Neural cell (in vitro differentiated cells): Measurements from ENCODE around the gene MEGF9. TPM values are rescaled to one million over a fixed set of nuclear protein-coding genes. Genes with fewer than 3 reads are reported as not detected.

Source experiments
- H2AFZ ChIP-seq: fragments of 200-600, 300-800 bp; sonication (generic), shearing (Covaris generic); 2 replicates; pipeline ENCODE4 v1.6.0; 2014; ENCODE audit warnings: low read depth, mild to moderate bottlenecking, antibody characterized with exemption, low read length, moderate library complexity
- H3F3A ChIP-seq: fragments of 200-600 bp; shearing (Covaris generic); 2 replicates; pipeline ENCODE4 v1.6.1; 2016; ENCODE audit warnings: mild to moderate bottlenecking, moderate library complexity, mixed read lengths, antibody characterized with exemption, low read length; ENCODE audit not compliant: insufficient read depth, poor library complexity, severe bottlenecking
- H3K27ac ChIP-seq: fragments of 200-600, 300-800 bp; sonication (generic), shearing (Covaris generic); 2 replicates; pipeline ENCODE4 v1.5.1; 2014; ENCODE audit warnings: mild to moderate bottlenecking, low read length, moderate library complexity
- H3K27me3 ChIP-seq: fragments of 300-800, 200-600 bp; sonication (generic), shearing (Covaris generic); 2 replicates; pipeline ENCODE4 v1.6.0; 2014; ENCODE audit warnings: mild to moderate bottlenecking, low read depth, low read length, moderate library complexity; ENCODE audit not compliant: insufficient read depth
- H3K36me3 ChIP-seq: fragments of 300-800, 200-600 bp; sonication (generic), shearing (Covaris generic); 2 replicates; pipeline ENCODE4 v1.5.1; 2014; ENCODE audit warnings: mild to moderate bottlenecking, antibody characterized with exemption, low read length, moderate library complexity; ENCODE audit not compliant: insufficient read depth
- H3K4me2 ChIP-seq: fragments of 300-800, 200-600 bp; sonication (generic), shearing (Covaris generic); 2 replicates; pipeline ENCODE4 v1.6.0; 2014; ENCODE audit warnings: mild to moderate bottlenecking, low read length
- H3K4me3 ChIP-seq: fragments of 300-800, 200-600 bp; sonication (generic), shearing (Covaris generic); 2 replicates; pipeline ENCODE4 v1.5.1; 2014; ENCODE audit warnings: mild to moderate bottlenecking, low read length, moderate library complexity
- H3K79me2 ChIP-seq: fragments of 200-600 bp; shearing (Covaris generic); replicated peaks from 2 replicates; pipeline ENCODE4 v1.6.0; 2014; ENCODE audit warnings: mild to moderate bottlenecking, low read length, moderate library complexity; ENCODE audit not compliant: insufficient read depth
- H3K9ac ChIP-seq: fragments of 300-800, 200-600 bp; sonication (generic), shearing (Covaris generic); 2 replicates; pipeline ENCODE4 v1.6.1; 2016; ENCODE audit warnings: mild to moderate bottlenecking, low read length, mixed read lengths
- H3K9me2 ChIP-seq: fragments of 200-600 bp; shearing (Covaris generic); 2 replicates; pipeline ENCODE4 v1.6.1; 2016; ENCODE audit warnings: mild to moderate bottlenecking, low read length, mixed read lengths; ENCODE audit not compliant: insufficient read depth
- H3K9me3 ChIP-seq: fragments of 200-600, 300-800 bp; sonication (generic), shearing (Covaris generic); 2 replicates; pipeline ENCODE4 v1.6.1; 2016; ENCODE audit warnings: mild to moderate bottlenecking, mixed run types, low read length, moderate library complexity, mixed read lengths
- H4K20me1 ChIP-seq: fragments of 200-600 bp; shearing (Covaris generic); 2 replicates; pipeline ENCODE4 v1.6.1; 2016; ENCODE audit warnings: mild to moderate bottlenecking, mixed run types; ENCODE audit not compliant: insufficient read depth
- CTCF ChIP-seq: fragments of 450-650 bp; IDR thresholded peaks from 2 replicates; pipeline ENCODE4 v1.5.1; 2014; ENCODE audit warnings: antibody characterized with exemption, mild to moderate bottlenecking, moderate library complexity; ENCODE audit not compliant: poor library complexity, severe bottlenecking
- EP300 ChIP-seq: fragments of 450-650 bp; conservative IDR thresholded peaks from 2 replicates; pipeline ENCODE4 v1.6.1; 2014; ENCODE audit warnings: antibody characterized with exemption, mild to moderate bottlenecking, moderate library complexity; ENCODE audit not compliant: poor library complexity, severe bottlenecking
- EZH2 ChIP-seq: fragments of 200-600, 300-800 bp; shearing (Covaris generic), sonication (generic); IDR thresholded peaks from 2 replicates; pipeline ENCODE4 v1.6.1; 2014; ENCODE audit warnings: antibody characterized with exemption, low read length, borderline replicate concordance, mild to moderate bottlenecking; ENCODE audit not compliant: insufficient read depth, poor library complexity, severe bottlenecking
- MXI1 ChIP-seq: fragments of 450-650 bp; conservative IDR thresholded peaks from 2 replicates; pipeline ENCODE4 v1.6.1; 2014; ENCODE audit warnings: antibody characterized with exemption, mild to moderate bottlenecking; ENCODE audit not compliant: poor library complexity, severe bottlenecking
- POLR2AphosphoS5 ChIP-seq: IDR thresholded peaks from 2 replicates; pipeline ENCODE4 v1.6.1; 2012
- RAD21 ChIP-seq: fragments of 450-650 bp; conservative IDR thresholded peaks from 2 replicates; pipeline ENCODE4 v1.6.1; 2014; ENCODE audit warnings: antibody characterized with exemption, mild to moderate bottlenecking, moderate library complexity
- SMC3 ChIP-seq: fragments of 450-650 bp; conservative IDR thresholded peaks from 2 replicates; pipeline ENCODE4 v1.6.1; 2014; ENCODE audit warnings: antibody characterized with exemption, mild to moderate bottlenecking, moderate library complexity; ENCODE audit not compliant: poor library complexity
- TAF1 ChIP-seq: IDR thresholded peaks from 2 replicates; pipeline ENCODE4 v1.6.1; 2012; ENCODE audit warnings: low read depth
- polyA minus RNA-seq: library from RNA; depleted of rRNA, polyadenylated mRNA; stranded (reverse); fragments of >200 nt; gene quantifications from 2 replicates; pipeline ENCODE4 v1.2.3, GENCODE V29; 2014
- polyA plus RNA-seq: library from polyadenylated mRNA; depleted of rRNA; stranded (reverse); fragments of >200 nt; gene quantifications from 2 replicates; pipeline ENCODE4 v1.2.3, GENCODE V29; 2014
- TF ChIP-seq, protein P1 (sequence below): IDR thresholded peaks from 2 replicates; pipeline ENCODE4 v1.6.1; 2012; ENCODE audit warnings: borderline replicate concordance

The MEGF9 gene
- polyA plus RNA-seq (32.8 and 35.0 TPM in 2 replicates), polyA minus RNA-seq (68.7 and 82.4 TPM in 2 replicates)

- H3K79me2 ChIP-seq, result peaks cover 46% of the 10 kb centered on the region
- H2AFZ ChIP-seq, result peak within 1 kb of the TSS; percentile 96
- peak within 1 kb of the TSS; percentile 92 for H3K4me2 ChIP-seq
- no peaks in the 10 kb centered on the region for H3F3A ChIP-seq
- H3K9me2 ChIP-seq, result no peaks in the 10 kb centered on the region
- peaks cover 20% of the 10 kb centered on the region for H4K20me1 ChIP-seq
- H3K4me3 ChIP-seq, result peak within 1 kb of the TSS; percentile 92
- no peaks in the 10 kb centered on the region for H3K36me3 ChIP-seq
- peak within 1 kb of the TSS; percentile 95 for H3K9ac ChIP-seq
- H3K27ac ChIP-seq, result peak within 1 kb of the TSS; percentile 91
- no peaks in the 10 kb centered on the region for H3K9me3 ChIP-seq
- TF ChIP-seq CTCF (peak; percentile 20), EZH2 (no peak), POLR2AphosphoS5 (peak; percentile 94), EP300 (peak; percentile 52), SMC3 (peak; percentile 31), MXI1 (peak; percentile 87), RAD21 (no peak), TAF1 (peak; percentile 83)
- TF ChIP-seq, protein P1, sequence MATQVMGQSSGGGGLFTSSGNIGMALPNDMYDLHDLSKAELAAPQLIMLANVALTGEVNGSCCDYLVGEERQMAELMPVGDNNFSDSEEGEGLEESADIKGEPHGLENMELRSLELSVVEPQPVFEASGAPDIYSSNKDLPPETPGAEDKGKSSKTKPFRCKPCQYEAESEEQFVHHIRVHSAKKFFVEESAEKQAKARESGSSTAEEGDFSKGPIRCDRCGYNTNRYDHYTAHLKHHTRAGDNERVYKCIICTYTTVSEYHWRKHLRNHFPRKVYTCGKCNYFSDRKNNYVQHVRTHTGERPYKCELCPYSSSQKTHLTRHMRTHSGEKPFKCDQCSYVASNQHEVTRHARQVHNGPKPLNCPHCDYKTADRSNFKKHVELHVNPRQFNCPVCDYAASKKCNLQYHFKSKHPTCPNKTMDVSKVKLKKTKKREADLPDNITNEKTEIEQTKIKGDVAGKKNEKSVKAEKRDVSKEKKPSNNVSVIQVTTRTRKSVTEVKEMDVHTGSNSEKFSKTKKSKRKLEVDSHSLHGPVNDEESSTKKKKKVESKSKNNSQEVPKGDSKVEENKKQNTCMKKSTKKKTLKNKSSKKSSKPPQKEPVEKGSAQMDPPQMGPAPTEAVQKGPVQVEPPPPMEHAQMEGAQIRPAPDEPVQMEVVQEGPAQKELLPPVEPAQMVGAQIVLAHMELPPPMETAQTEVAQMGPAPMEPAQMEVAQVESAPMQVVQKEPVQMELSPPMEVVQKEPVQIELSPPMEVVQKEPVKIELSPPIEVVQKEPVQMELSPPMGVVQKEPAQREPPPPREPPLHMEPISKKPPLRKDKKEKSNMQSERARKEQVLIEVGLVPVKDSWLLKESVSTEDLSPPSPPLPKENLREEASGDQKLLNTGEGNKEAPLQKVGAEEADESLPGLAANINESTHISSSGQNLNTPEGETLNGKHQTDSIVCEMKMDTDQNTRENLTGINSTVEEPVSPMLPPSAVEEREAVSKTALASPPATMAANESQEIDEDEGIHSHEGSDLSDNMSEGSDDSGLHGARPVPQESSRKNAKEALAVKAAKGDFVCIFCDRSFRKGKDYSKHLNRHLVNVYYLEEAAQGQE, result peak; percentile 94
- no peaks in the 10 kb centered on the region for H3K27me3 ChIP-seq
These were observed at the start of gene MEGF9 for GRCh38 chr9:120714088-120714845. Gene MEGF9 (minus strand): TSS chr9:120714470. CDS start chr9:120714358, 112 bp downstream.

DNA sequence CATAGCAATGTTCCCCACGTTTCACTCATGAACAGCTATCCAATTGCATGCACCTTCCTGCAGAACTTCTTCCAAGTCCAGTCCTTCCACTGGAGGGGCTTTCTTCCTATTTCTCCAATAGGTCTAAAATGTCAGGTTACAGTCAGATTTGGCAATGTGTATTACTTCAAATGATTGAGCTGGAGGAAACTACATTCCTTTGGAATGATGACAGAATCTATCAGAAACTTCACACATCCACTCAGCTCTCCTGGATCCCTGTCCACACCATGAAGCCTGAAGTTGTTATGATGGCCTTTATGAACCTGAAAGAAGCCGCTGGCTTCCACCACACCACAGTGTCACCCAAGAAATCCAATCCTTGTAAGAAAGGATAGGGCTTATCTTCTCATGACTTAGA lies 46.7 kb upstream of the MEGF9 start:
- no peak overlapping the region for H2AFZ ChIP-seq
- H3F3A ChIP-seq, result no peaks in the 10 kb centered on the region
- TF ChIP-seq, protein P1, result no peak
- TF ChIP-seq TAF1 (no peak), EZH2 (no peak), POLR2AphosphoS5 (no peak), CTCF (no peak), MXI1 (no peak), SMC3 (no peak), RAD21 (no peak), EP300 (no peak)
- H3K9me3 ChIP-seq, result no peaks in the 10 kb centered on the region
- H3K27me3 ChIP-seq, result no peaks in the 10 kb centered on the region
- H3K4me3 ChIP-seq, result no peak overlapping the region
- H3K27ac ChIP-seq, result no peak overlapping the region
- no peaks in the 10 kb centered on the region for H3K79me2 ChIP-seq
- H3K36me3 ChIP-seq, result no peaks in the 10 kb centered on the region
- no peaks in the 10 kb centered on the region for H4K20me1 ChIP-seq
- H3K9me2 ChIP-seq, result no peaks in the 10 kb centered on the region
- H3K4me2 ChIP-seq, result no peak overlapping the region
- H3K9ac ChIP-seq, result no peak overlapping the region
